Right lobe of liver (tissue), 4 donors: ENCODE measurements around the gene SPACA7.

Source experiments
- POLR2A ChIP-seq: fragments of 450-650 bp; IDR thresholded peaks from one replicate; pipeline ENCODE4 v1.6.1; 2017; ENCODE audit warnings: antibody characterized with exemption, mild to moderate bottlenecking
- TF ChIP-seq, protein P1 (sequence below), 4 donors: fragments of 200-600 bp in 3 of 4; fragments of 450-650 bp in 1 of 4; IDR thresholded peaks; one replicate each; pipeline versions ENCODE4 v1.5.1 to v1.8.0; 2016 to 2022; ENCODE audit warnings: antibody characterized with exemption in 4 of 4, mild to moderate bottlenecking in 2 of 4
- donor health status: DM: no; HTN: no; CAD: no.
- donor health status: DM: no; HTN: no; CAD: no.
- donor health status: DM: no; HTN: yes; CAD: no.

GRCh38 chr13:112330066-112330465 is 46.1 kb upstream of the SPACA7 start:
- no peak for TF ChIP-seq POLR2A
- TF ChIP-seq, protein P1, sequence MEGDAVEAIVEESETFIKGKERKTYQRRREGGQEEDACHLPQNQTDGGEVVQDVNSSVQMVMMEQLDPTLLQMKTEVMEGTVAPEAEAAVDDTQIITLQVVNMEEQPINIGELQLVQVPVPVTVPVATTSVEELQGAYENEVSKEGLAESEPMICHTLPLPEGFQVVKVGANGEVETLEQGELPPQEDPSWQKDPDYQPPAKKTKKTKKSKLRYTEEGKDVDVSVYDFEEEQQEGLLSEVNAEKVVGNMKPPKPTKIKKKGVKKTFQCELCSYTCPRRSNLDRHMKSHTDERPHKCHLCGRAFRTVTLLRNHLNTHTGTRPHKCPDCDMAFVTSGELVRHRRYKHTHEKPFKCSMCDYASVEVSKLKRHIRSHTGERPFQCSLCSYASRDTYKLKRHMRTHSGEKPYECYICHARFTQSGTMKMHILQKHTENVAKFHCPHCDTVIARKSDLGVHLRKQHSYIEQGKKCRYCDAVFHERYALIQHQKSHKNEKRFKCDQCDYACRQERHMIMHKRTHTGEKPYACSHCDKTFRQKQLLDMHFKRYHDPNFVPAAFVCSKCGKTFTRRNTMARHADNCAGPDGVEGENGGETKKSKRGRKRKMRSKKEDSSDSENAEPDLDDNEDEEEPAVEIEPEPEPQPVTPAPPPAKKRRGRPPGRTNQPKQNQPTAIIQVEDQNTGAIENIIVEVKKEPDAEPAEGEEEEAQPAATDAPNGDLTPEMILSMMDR (IDR thresholded peaks at IDR 0.05) = no peak
